Kidney (tissue), 14 donors: ENCODE data around the gene VASH2. TPM values are rescaled to one million over a fixed set of nuclear protein-coding genes. Genes with fewer than 3 reads are reported as not detected.
A peak's percentile ranks its signal among the peaks of the same experiment; 100 is the strongest.

Source experiments
- DNase-seq, 5 donors: peaks; one replicate each; pipeline ENCODE4 v3.0.0-alpha.2; 2013 to 2020
- FAIRE-seq: peaks from 2 replicates; lab custom pipeline; 2012; peaks lifted over from hg19 to GRCh38; lab: Jason Lieb, UNC
- H3K27ac ChIP-seq, 2 donors: one replicate each; pipeline ENCODE4 v1.7.0; 2013; ENCODE audit warnings: low read depth in 2 of 2, low read length in 2 of 2, inconsistent platforms in 1 of 2
- H3K27me3 ChIP-seq: one replicate; pipeline ENCODE4 v1.7.1; 2013; ENCODE audit warnings: low read length, inconsistent platforms; ENCODE audit not compliant: control insufficient read depth, insufficient read depth
- H3K36me3 ChIP-seq, 3 donors: one replicate each; pipeline versions ENCODE4 v1.7.0 to v1.7.1; 2013; ENCODE audit warnings: low read length in 3 of 3, control low read depth in 1 of 3, inconsistent platforms in 1 of 3; ENCODE audit not compliant: insufficient read depth in 3 of 3, control insufficient read depth in 2 of 3
- H3K4me1 ChIP-seq, 3 donors: one replicate each; pipeline versions ENCODE4 v1.7.0 to v1.7.1; 2013; ENCODE audit warnings: low read length in 3 of 3, inconsistent platforms in 1 of 3, low read depth in 1 of 3; ENCODE audit not compliant: control insufficient read depth in 2 of 3, insufficient read depth in 2 of 3
- H3K4me3 ChIP-seq, 3 donors: one replicate each; pipeline versions ENCODE4 v1.7.0 to v1.8.1; 2013; ENCODE audit warnings: low read length in 3 of 3, control low read depth in 1 of 3, inconsistent platforms in 1 of 3
- H3K9ac ChIP-seq, 3 donors: one replicate each; pipeline versions ENCODE4 v1.7.0 to v1.7.1; 2013; ENCODE audit warnings: low read length in 3 of 3, control low read depth in 1 of 3, inconsistent platforms in 1 of 3
- H3K9me3 ChIP-seq, 3 donors: one replicate each; pipeline versions ENCODE4 v1.7.0 to v1.7.1; 2013; ENCODE audit warnings: low read length in 3 of 3, control low read depth in 1 of 3, inconsistent platforms in 1 of 3; ENCODE audit not compliant: control insufficient read depth in 2 of 3, insufficient read depth in 1 of 3
- intact Hi-C: fragments of 100-400 bp; cut with DNase I; formaldehyde crosslinking; loops from one replicate; pipeline ENCODE4 v1.11.1; 2022
- polyA plus RNA-seq: library from polyadenylated mRNA; stranded (reverse); fragments of 350-450 nt; fragmentation: Illumina TruSeq; extraction: RNeasy Lipid Tissue Mini Kit (QIAGEN cat#74804); gene quantifications from one replicate; pipeline ENCODE4 v1.2.3, GENCODE V29; 2014; ENCODE audit warnings: low read depth, low replicate concordance; ENCODE audit not compliant: insufficient read depth
- total RNA-seq: library from RNA; stranded (reverse); fragmentation: NEBNext Ultra II Directional; extraction: Animal tissue kit (Norgen Biotek cat#: 25700); gene quantifications from one replicate; pipeline ENCODE4 v1.2.1, GENCODE V29; 2021
- TF ChIP-seq, protein P1 (sequence below): IDR thresholded peaks from 3 replicates; pipeline ENCODE4 v1.5.1; 2012; ENCODE audit warnings: mild to moderate bottlenecking, moderate library complexity, borderline replicate concordance; ENCODE audit not compliant: insufficient read depth; ENCODE audit errors: extremely low read depth
- donor health status: control.
- donor health status: control.
- donor health status: control.
- donor health status: control.
- donor health status: control.
- donor health status: DM: yes; HTN: yes; CAD: no.
- donor health status: Normal renal cell carcinoma (clear cell type).

The VASH2 gene
- total and polyA plus RNA-seq, 2 donors from 2014 or later, result 0.57 TPM; not detected in 1

DNA sequence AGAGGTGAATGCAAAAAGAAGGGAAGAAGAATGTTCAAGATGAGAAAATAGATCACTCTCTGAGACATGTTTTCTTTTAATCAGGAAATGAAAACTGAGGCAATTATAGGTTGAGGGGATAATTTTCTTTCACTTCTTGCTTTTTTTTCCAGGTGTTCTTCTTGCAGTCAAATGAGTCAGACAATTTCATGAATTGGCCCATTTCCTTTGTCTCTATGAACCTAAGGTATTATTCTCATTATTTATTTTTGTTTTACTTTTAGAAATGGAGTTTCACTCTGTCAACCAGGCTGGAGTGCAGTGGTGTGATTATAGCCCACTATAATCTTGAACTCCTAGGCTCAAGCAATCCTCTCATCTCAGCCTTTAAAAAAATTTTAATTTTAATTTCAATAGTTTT is 3.5 kb upstream of the VASH2 start:
- Histone ChIP-seq H3K9me3 (no peaks in the 10 kb centered on the region), H3K27me3 (no peaks in the 10 kb centered on the region), H3K4me3 (no peak overlapping the region), H3K9ac (no peak overlapping the region), H3K4me1 (peaks cover 0 to 11% (median 4%) of the 10 kb centered on the region in 3 donors), H3K27ac (no peak overlapping the region), H3K36me3 (no peaks in the 10 kb centered on the region)
- intact Hi-C loops, result no loop called here
- TF ChIP-seq, protein P1, sequence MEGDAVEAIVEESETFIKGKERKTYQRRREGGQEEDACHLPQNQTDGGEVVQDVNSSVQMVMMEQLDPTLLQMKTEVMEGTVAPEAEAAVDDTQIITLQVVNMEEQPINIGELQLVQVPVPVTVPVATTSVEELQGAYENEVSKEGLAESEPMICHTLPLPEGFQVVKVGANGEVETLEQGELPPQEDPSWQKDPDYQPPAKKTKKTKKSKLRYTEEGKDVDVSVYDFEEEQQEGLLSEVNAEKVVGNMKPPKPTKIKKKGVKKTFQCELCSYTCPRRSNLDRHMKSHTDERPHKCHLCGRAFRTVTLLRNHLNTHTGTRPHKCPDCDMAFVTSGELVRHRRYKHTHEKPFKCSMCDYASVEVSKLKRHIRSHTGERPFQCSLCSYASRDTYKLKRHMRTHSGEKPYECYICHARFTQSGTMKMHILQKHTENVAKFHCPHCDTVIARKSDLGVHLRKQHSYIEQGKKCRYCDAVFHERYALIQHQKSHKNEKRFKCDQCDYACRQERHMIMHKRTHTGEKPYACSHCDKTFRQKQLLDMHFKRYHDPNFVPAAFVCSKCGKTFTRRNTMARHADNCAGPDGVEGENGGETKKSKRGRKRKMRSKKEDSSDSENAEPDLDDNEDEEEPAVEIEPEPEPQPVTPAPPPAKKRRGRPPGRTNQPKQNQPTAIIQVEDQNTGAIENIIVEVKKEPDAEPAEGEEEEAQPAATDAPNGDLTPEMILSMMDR, result no peak
- no peak for DNase-seq
- no peak for FAIRE-seq

DNA sequence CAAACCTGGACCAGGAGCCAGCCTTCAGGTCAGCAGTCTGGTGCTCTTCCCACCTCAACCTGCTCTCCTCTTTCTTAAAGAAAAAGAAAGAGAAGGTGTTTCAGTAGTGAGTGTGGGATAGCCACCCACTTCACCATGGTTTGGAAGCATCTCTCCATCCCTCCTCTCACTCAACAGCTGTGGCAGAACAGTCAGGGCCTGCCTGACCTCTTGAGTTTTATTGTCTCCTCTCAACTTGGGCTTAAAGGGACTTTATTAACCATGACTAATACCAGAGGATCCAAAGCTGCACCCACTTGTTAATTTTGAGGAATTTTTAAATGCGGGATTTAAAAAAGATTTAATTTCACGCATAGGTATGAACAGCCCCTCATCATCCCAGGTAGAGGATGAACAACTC is 570 bp upstream of the VASH2 start:
- DNase-seq (no peak), FAIRE-seq (no peak)
- Histone ChIP-seq H3K9me3 (no peaks in the 10 kb centered on the region), H3K4me3 (peak overlapping the region; percentile 57 to 69 (median 66)), H3K4me1 (peaks cover 0 to 11% (median 4%) of the 10 kb centered on the region in 3 donors), H3K36me3 (no peaks in the 10 kb centered on the region), H3K9ac (peak overlapping the region in 2 of 3 donors; percentile 45 to 53), H3K27me3 (no peaks in the 10 kb centered on the region), H3K27ac (no peak overlapping the region)
- intact Hi-C loops, result no loop called here
- TF ChIP-seq, protein P1, result no peak

DNA sequence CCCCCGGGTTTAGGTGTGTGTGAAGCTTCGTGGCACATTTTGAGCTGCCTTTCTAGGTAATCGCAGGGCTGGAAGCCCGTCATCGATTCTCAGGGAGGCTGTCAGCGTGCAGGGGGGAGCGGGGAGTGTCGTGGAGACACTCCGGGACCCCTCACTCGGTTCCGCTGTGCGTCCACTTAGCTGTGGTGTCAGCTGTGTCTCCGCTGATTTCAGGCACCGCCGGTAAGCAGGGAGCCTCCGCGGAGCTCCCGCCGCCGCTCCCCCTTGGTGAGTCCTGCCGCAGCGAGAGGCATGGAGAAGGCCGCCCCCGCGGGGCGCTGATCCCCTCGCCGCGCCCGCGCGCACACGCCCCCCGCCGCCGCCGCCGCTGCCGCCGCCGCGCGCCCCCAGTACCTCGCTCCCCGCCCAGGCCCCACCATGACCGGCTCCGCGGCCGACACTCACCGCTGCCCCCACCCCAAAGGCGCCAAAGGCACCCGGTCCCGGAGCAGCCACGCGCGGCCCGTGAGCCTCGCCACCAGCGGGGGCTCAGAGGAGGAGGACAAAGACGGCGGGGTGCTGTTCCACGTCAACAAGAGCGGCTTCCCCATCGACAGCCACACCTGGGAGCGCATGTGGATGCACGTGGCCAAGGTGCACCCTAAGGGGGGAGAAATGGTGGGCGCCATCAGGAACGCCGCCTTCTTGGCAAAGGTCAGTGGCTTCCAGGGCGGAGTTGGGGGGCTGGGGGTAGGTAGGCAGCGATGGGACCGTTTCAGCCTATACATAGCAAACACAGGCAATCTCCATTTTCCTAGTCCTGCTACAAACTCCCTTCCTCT is 995 bp downstream of the VASH2 start:
- no peak overlapping the region for H3K27ac ChIP-seq
- no peaks in the 10 kb centered on the region for H3K27me3 ChIP-seq
- DNase-seq (peak in 4 of 5 donors; percentile 43 to 76 (median 56)), FAIRE-seq (no peak)
- intact Hi-C loops, result no loop called here
- H3K36me3 ChIP-seq, result no peaks in the 10 kb centered on the region
- H3K9me3 ChIP-seq, result no peaks in the 10 kb centered on the region
- peaks cover 0 to 11% (median 4%) of the 10 kb centered on the region in 3 donors for H3K4me1 ChIP-seq
- H3K9ac ChIP-seq, result peak overlapping the region in 2 of 3 donors; percentile 34 to 58
- peak overlapping the region; percentile 61 to 74 (median 66) for H3K4me3 ChIP-seq
- TF ChIP-seq, protein P1, result no peak
